ENCODE data around the gene USO1.

- TF ChIP-seq POLR2A (IDR thresholded peaks at IDR 0.05; ENCODE audit: low read length) (no peak), GATA1 (IDR thresholded peaks at IDR 0.05; ENCODE audit: low read depth, low read length) (no peak)
Observed at GRCh38 chr4:75718529-75718928, 5.8 kb upstream of the USO1 start.
